ENCODE results near the gene APOH.

The APOH gene

DNA sequence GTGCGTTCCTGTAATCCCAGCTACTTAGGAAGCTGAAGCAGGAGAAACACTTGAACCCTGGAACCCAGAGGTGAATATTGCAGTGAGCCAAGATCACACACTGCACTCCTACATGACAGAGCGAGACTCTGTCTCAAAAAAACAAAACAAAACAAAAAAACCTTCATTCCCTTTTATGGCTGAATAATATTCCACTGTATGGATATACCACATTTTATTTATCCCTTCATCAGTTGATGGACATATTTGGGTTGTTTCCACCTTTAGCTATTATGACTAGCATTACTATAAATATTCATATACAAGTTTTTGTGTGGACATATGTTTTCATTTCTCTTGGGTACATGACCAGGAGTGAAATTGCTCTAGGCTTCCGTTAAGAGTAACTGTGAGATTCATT, 42.3 kb upstream of the APOH start:
- no peak overlapping the region for H3K4me3 ChIP-seq (ENCODE audit: control insufficient read depth, low read depth, low read length)
- DNase-seq (ENCODE audit: low read depth), result no peak
- TF ChIP-seq, protein P1, sequence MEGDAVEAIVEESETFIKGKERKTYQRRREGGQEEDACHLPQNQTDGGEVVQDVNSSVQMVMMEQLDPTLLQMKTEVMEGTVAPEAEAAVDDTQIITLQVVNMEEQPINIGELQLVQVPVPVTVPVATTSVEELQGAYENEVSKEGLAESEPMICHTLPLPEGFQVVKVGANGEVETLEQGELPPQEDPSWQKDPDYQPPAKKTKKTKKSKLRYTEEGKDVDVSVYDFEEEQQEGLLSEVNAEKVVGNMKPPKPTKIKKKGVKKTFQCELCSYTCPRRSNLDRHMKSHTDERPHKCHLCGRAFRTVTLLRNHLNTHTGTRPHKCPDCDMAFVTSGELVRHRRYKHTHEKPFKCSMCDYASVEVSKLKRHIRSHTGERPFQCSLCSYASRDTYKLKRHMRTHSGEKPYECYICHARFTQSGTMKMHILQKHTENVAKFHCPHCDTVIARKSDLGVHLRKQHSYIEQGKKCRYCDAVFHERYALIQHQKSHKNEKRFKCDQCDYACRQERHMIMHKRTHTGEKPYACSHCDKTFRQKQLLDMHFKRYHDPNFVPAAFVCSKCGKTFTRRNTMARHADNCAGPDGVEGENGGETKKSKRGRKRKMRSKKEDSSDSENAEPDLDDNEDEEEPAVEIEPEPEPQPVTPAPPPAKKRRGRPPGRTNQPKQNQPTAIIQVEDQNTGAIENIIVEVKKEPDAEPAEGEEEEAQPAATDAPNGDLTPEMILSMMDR (conservative IDR thresholded peaks at IDR 0.05; ENCODE audit: control insufficient read depth, insufficient read depth, low read depth, low read length), result no peak

DNA sequence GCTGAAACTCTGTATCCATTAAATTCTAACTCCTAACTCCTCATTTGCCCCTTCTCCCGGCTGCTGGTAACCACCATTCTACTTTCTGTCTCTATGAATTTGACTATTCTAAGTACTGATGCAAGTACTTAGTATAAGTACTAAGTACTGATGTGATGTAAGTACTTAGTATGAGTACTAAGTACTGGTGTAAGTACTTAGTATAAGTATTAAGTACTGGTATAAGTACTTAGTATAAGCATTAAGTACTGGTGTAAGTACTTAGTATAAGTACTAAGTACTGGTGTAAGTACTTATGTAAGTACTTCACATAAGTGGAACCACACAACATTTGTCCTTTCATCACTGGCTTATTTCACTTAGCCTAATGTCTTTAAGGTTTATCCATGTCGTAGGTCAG, 40.9 kb upstream of the APOH start:
- DNase-seq (ENCODE audit: low read depth), result no peak
- TF ChIP-seq, protein P1 (conservative IDR thresholded peaks at IDR 0.05; ENCODE audit: control insufficient read depth, insufficient read depth, low read depth, low read length), result no peak
- no peak overlapping the region for H3K4me3 ChIP-seq (ENCODE audit: control insufficient read depth, low read depth, low read length)

DNA sequence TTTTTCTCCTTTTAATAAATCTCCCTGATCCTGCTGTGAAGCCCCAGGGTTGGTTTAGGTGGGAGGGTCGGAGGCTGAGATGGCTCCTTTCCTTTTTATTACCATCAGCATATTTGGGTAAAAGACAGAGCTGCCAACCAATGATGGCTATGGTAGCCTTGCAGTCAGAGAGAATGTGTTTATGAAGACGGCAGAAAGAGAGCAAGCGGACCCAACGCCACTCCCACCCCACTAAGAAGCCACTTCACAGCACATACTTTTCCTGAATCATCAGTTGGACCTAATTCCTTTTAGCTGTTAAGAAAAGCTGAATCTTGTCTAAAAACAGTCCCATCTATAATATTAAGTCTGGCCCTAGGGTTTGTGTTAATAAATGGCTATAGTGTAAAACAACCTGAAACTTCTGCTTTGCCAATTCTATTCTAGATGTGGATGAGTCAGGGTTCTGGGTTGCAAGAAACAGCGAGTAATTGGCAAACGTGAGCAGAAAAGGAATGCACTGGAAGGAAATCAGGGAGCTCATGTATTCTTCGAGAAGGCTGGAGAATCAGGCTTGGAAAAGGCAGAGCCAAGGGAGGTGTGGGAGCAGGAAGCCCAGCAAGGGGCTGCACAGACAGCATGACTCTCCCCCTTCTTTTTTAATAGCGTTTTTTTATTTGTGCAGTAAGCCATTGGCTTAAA, 39.2 kb upstream of the APOH start:
- H3K4me3 ChIP-seq (ENCODE audit: control insufficient read depth, low read depth, low read length), result no peak overlapping the region
- TF ChIP-seq, protein P1 (conservative IDR thresholded peaks at IDR 0.05; ENCODE audit: control insufficient read depth, insufficient read depth, low read depth, low read length), result no peak
- peak; percentile 86 for DNase-seq (ENCODE audit: low read depth)

DNA sequence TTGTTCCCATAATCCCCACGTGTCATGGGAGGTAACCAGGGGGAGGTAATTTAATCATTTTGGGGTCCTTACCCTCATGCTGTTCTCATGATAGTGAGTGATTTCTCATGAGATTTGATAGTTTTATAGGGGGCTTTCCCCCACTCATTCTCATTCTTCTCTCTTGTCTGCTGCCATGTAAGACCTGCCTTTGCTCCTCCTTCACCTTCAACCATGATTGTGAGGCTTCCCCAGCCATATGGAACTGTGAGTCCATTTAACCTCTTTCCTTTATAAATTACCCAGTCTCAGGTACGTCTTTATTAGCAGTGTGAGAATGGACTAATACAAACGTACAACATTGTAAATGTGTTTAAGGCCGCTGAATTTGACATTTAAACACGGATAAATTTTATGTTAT, 35.5 kb upstream of the APOH start:
- TF ChIP-seq, protein P1 (conservative IDR thresholded peaks at IDR 0.05; ENCODE audit: control insufficient read depth, insufficient read depth, low read depth, low read length), result no peak
- no peak overlapping the region for H3K4me3 ChIP-seq (ENCODE audit: control insufficient read depth, low read depth, low read length)
- DNase-seq (ENCODE audit: low read depth), result no peak

DNA sequence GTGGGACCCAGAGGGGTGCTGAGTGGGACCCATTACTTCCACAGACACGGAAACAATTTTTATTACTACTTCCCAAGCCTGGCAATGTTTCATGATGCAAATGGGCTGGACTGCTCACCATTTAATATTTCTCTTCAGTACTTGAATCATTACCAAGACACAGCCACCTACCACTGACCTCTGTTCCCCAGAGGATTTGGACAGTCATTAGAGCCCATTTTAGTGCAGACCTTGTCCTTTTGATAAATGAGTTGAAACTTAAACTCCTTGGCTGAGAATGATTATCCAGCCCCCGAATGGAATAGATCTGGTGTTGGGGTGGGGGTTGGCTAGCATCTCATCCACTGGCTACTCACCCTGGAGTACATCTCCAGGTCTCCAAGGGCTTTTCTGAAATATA, 33.6 kb upstream of the APOH start:
- TF ChIP-seq, protein P1 (conservative IDR thresholded peaks at IDR 0.05; ENCODE audit: control insufficient read depth, insufficient read depth, low read depth, low read length), result no peak
- no peak for DNase-seq (ENCODE audit: low read depth)
- no peak overlapping the region for H3K4me3 ChIP-seq (ENCODE audit: control insufficient read depth, low read depth, low read length)

DNA sequence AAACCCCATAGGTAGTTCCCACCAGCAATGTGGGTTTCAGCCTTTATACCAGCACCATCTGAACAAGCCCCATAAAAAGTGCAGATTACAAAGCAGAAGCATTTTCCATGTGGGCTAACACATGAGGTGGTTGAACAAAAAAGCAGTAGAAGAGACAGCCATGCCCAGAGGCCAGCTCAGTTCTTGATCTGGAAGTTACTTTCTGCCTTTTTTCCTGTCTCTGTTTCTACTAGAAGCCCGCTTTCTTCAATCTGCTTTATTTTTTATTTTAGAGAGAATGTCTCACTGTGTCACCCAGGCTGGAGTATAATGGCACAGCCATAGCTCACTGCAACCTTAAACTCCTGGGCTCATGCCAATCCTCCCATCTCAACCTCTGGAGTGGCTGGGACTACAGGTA, 31.5 kb upstream of the APOH start:
- no peak overlapping the region for H3K4me3 ChIP-seq (ENCODE audit: control insufficient read depth, low read depth, low read length)
- DNase-seq (ENCODE audit: low read depth), result no peak
- TF ChIP-seq, protein P1 (conservative IDR thresholded peaks at IDR 0.05; ENCODE audit: control insufficient read depth, insufficient read depth, low read depth, low read length), result no peak

DNA sequence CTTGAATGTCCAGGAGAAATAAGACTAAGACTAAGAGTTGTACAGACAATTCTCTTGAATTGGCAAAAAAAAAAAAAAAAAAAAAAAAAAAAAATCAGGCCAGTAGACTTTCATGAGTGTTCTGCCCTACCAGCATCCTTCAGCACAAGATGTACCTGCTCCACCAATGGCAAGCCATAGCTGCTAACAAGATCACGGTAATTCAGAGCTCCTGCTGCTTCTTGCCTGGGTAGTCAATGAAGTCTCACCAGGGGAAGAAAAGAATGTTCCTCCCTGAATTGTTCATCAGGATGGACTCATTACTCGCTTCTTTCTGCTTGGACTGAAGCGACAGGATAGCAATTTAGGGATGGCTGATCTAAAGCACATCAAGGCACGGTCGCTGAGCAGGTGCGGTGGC, 31.1 kb upstream of the APOH start:
- no peak overlapping the region for H3K4me3 ChIP-seq (ENCODE audit: control insufficient read depth, low read depth, low read length)
- no peak for DNase-seq (ENCODE audit: low read depth)
- TF ChIP-seq, protein P1 (conservative IDR thresholded peaks at IDR 0.05; ENCODE audit: control insufficient read depth, insufficient read depth, low read depth, low read length), result no peak

All from fibroblast of mammary gland (primary cell).